Hematopoietic multipotent progenitor cell treated with erythropoietin and hydrocortisone succinate and interleukin-3 and kit ligand, for 6 days (in vitro differentiated cells): ENCODE measurements around the gene TRIP10.
"Not testable (repeated sequence)": the region's sequence is repeated elsewhere in the genome, so short reads cannot be mapped to it uniquely, and the experiment has no call there.

Experiments
- DNase-seq: peaks from one replicate; pipeline ENCODE4 v3.0.0-alpha.2; 2015

Gene TRIP10

GRCh38 chr19:6744381-6745301 is 5.2 kb downstream of the TRIP10 start:
- DNase-seq: no peak

GRCh38 chr19:6745965-6746364 is 6.5 kb downstream of the TRIP10 start:
- DNase-seq: no peak

- not testable (repeated sequence) for DNase-seq
Measured at GRCh38 chr19:6748543-6748942, 9.1 kb downstream of the TRIP10 start.

- DNase-seq: no peak
Measured at GRCh38 chr19:6750062-6750461, 10.6 kb downstream of the TRIP10 start.

GRCh38 chr19:6751189-6751588 is 11.7 kb downstream of the TRIP10 start:
- no peak for DNase-seq

- no peak for DNase-seq
Measured at GRCh38 chr19:6752256-6753177, 13.0 kb downstream of the TRIP10 start.

- peak; percentile 99 for DNase-seq
Measured at GRCh38 chr19:6753178-6754031, 13.9 kb downstream of the TRIP10 start.

- no peak for DNase-seq
Measured at GRCh38 chr19:6754136-6754535, 14.7 kb downstream of the TRIP10 start.

- no peak for DNase-seq
Measured at GRCh38 chr19:6754653-6755463, 15.4 kb downstream of the TRIP10 start.

GRCh38 chr19:6760606-6761005 is 21.1 kb downstream of the TRIP10 start:
- DNase-seq: no peak

GRCh38 chr19:6761053-6761676 is 21.7 kb downstream of the TRIP10 start:
- peak; percentile 68 for DNase-seq

- DNase-seq: not testable (repeated sequence)
Measured at GRCh38 chr19:6762253-6762797, 22.8 kb downstream of the TRIP10 start.

- DNase-seq: no peak
Measured at GRCh38 chr19:6765738-6766356, 26.4 kb downstream of the TRIP10 start.

GRCh38 chr19:6766357-6767080 is 27.0 kb downstream of the TRIP10 start:
- DNase-seq: peak; percentile 20

- DNase-seq: peak; percentile 60
Measured at GRCh38 chr19:6767081-6767356, 27.5 kb downstream of the TRIP10 start.

GRCh38 chr19:6767357-6768235 is 28.1 kb downstream of the TRIP10 start, which contains the start of gene SH2D3A:
TSS of gene SH2D3A (minus strand) at chr19:6767435. CDS start at chr19:6763748, 3,687 bp downstream.
- DNase-seq: peak; percentile 98

- no peak for DNase-seq
Measured at GRCh38 chr19:6768236-6768785, 28.8 kb downstream of the TRIP10 start.

GRCh38 chr19:6769006-6769619 is 29.6 kb downstream of the TRIP10 start:
- peak; percentile 55 for DNase-seq
